PC-3 (cell line): ENCODE measurements around the gene COPS2. TPM values are rescaled to one million over a fixed set of nuclear protein-coding genes. Genes with fewer than 3 reads are reported as not detected.

Source experiments
- ATAC-seq: fragments of 200-7000 bp; cut with Tn5 transposase; 2 replicates; pipeline ENCODE4 v1.9.1; 2020; ENCODE audit warnings: mild to moderate bottlenecking, moderate library complexity
- Bru-seq: library from RNA; stranded (reverse); fragments of 400-500 nt; gene quantifications from one replicate; lab custom pipeline; 2021; lab: Mats Ljungman, UMichigan
- BruChase-seq, 2 experiments: library from RNA; stranded (reverse); fragments of 400-500 nt; gene quantifications; one replicate each; lab custom pipeline; 2021; lab: Mats Ljungman, UMichigan
- BruUV-seq: library from RNA; stranded (reverse); fragments of 400-500 nt; replicated peaks from 2 replicates; lab custom pipeline; 2021; lab: Mats Ljungman, UMichigan
- CTCF ChIA-PET: fragments of 300-600 bp; sonication (Branson Sonifier 250); formaldehyde crosslinking; loops from one replicate; lab custom pipeline; 2022; ENCODE audit warnings: antibody characterized with exemption; lab: Charles Lee
- POLR2A ChIA-PET: fragments of 300-600 bp; sonication (Branson Sonifier 250); formaldehyde crosslinking; loops from one replicate; lab custom pipeline; 2022; ENCODE audit warnings: antibody characterized with exemption; ENCODE audit not compliant: unreplicated experiment; lab: Charles Lee
- DNase-seq: peaks from one replicate; pipeline ENCODE4 v3.0.0-alpha.2; 2015
- H2AFZ ChIP-seq: fragments of 300-600 bp; sonication (generic); 2 replicates; pipeline ENCODE4 v1.6.0; 2016; ENCODE audit warnings: antibody characterized with exemption, low read length
- H3F3A ChIP-seq: fragments of 300-600 bp; sonication (generic); one replicate; pipeline ENCODE4 v1.6.0; 2017; ENCODE audit warnings: antibody characterized with exemption, low read length, control low read depth, mild to moderate bottlenecking; ENCODE audit not compliant: unreplicated experiment
- H3K27ac ChIP-seq: fragments of 300-600 bp; sonication (generic); 2 replicates; pipeline ENCODE4 v1.5.1; 2016; ENCODE audit warnings: mild to moderate bottlenecking, low read length
- H3K27me3 ChIP-seq: fragments of 300-600 bp; sonication (generic); 2 replicates; pipeline ENCODE4 v1.6.1; 2016; ENCODE audit warnings: low read length, mixed read lengths
- H3K36me3 ChIP-seq: fragments of 300-600 bp; sonication (generic); 2 replicates; pipeline ENCODE4 v1.6.1; 2016; ENCODE audit warnings: low read depth, mixed run types, low read length, mixed read lengths
- H3K4me1 ChIP-seq: fragments of 300-600 bp; sonication (generic); 2 replicates; pipeline ENCODE4 v1.5.1; 2016; ENCODE audit warnings: low read length; ENCODE audit not compliant: insufficient read depth
- H3K4me2 ChIP-seq: fragments of 300-600 bp; sonication (generic); 2 replicates; pipeline ENCODE4 v1.6.0; 2016; ENCODE audit warnings: low read length
- H3K4me3 ChIP-seq: fragments of 300-600 bp; sonication (generic); 2 replicates; pipeline ENCODE4 v1.5.1; 2016; ENCODE audit warnings: mild to moderate bottlenecking, low read length, mixed read lengths
- H3K79me2 ChIP-seq: fragments of 300-600 bp; sonication (generic); 2 replicates; pipeline ENCODE4 v1.6.1; 2017; ENCODE audit warnings: low read length, mixed read lengths
- H3K9ac ChIP-seq: fragments of 300-600 bp; sonication (generic); 2 replicates; pipeline ENCODE4 v1.6.0; 2016; ENCODE audit warnings: mild to moderate bottlenecking, low read length
- H3K9me2 ChIP-seq: fragments of 300-600 bp; sonication (generic); replicated peaks from 2 replicates; pipeline ENCODE4 v1.6.1; 2016; ENCODE audit warnings: mixed run types, low read length, mixed read lengths
- H3K9me3 ChIP-seq: fragments of 300-600 bp; sonication (generic); 2 replicates; pipeline ENCODE4 v1.6.1; 2016; ENCODE audit warnings: low read length, mixed read lengths
- H4K20me1 ChIP-seq: fragments of 300-600 bp; sonication (generic); 2 replicates; pipeline ENCODE4 v1.6.1; 2016; ENCODE audit warnings: low read length, mixed read lengths
- EZH2 ChIP-seq: fragments of 300-600 bp; sonication (generic); IDR thresholded peaks from one replicate; pipeline ENCODE4 v1.6.1; 2017; ENCODE audit warnings: antibody characterized with exemption, mild to moderate bottlenecking, low read length; ENCODE audit not compliant: unreplicated experiment
- EZH2phosphoT487 ChIP-seq: fragments of 300-600 bp; sonication (generic); IDR thresholded peaks from 2 replicates; pipeline ENCODE4 v1.6.1; 2018; ENCODE audit warnings: mild to moderate bottlenecking, antibody characterized with exemption, low read length, borderline replicate concordance
- intact Hi-C: fragments of 100-400 bp; cut with micrococcal nuclease; formaldehyde crosslinking; loops from 2 replicates; pipeline ENCODE4 v1.9.0; 2023
- long read RNA-seq: library from polyadenylated mRNA; unstranded; transcript quantifications from one replicate; pipeline ENCODE4 v2.0.0, GENCODE V29; 2021; ENCODE audit not compliant: unreplicated experiment
- total RNA-seq: library from RNA; depleted of rRNA; stranded (reverse); fragments of >200 nt; gene quantifications from 2 replicates; pipeline ENCODE4 v1.2.3, GENCODE V29; 2014; rRNA removed
- TF ChIP-seq, protein P1 (sequence below): fragments of 300-600 bp; sonication (generic); conservative IDR thresholded peaks from 2 replicates; pipeline ENCODE4 v1.5.1; 2017; ENCODE audit warnings: antibody characterized with exemption, low read depth, mild to moderate bottlenecking, low read length

COPS2 gene
- total RNA-seq = 30.4 TPM in 2 replicates
- Bru-seq, nascent RNA = percentile 90 among the genes with signal in this experiment
- BruChase-seq, experiment 1, labeled RNA remaining after a 6-hour chase = percentile 94 among the genes with signal in this experiment
- BruChase-seq, experiment 2, labeled RNA remaining after a 2-hour chase = percentile 91 among the genes with signal in this experiment
- long read RNA-seq, full-length matches to known transcripts = 59 of 69 reads
- long read RNA-seq, partial matches to known transcripts = 0 of 69 reads
- long read RNA-seq, other reads (novel, unspliced or antisense) = 10 of 69 reads

DNA sequence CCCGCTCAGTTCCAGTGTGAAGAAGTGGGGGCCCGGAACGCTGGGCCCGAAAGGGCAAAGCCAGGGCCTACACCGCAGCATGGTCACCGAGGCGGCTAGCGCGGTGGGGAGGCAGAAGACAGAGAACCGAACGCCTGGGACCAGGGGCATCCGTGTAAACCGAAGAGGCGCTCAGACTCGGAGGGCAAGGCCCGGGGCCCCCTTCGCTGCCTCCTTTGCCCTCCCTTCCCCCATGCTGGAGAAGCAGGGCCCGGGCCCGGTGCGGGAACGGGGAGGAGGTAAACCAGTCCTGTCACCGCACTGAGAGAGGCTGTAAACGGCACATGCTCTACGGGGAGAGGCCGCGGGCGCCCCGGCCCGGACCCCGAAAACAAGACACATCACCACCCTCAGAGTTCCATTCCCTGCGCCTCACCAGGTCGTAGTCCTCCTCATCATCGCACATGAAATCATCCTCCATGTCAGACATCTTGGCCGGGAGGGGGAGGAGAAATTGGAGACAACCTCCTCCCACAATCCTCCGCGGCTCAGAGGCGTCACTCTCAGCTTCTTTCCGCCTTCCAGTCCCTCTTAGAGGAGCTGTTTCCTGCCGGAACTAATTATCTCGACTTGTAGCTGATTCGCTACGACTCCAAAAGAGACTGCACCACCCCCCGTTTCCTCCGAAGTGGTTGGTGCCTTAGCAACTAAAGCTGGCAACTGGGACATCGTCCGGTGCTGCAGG is at the start of gene COPS2:
TSS of gene COPS2 (minus strand) at position 490 of the 724 bp plus-strand sequence. CDS start at position 469, 21 bp downstream.
- ChIA-PET CTCF (interaction anchor here (1.1 to 1.4 kb wide), 2 partner anchors 9 to 15 kb away, joined by 3 to 4 read pairs; partner anchors contain the start of gene GALK2), POLR2A (interaction anchor here (0.6 to 0.7 kb wide), 4 partner anchors 15 to 368 kb away, joined by 3 to 6 read pairs (median 4); partner anchors contain the start of genes GALK2 and SECISBP2L)
- no peaks in the 10 kb centered on the region for H3K36me3 ChIP-seq
- peaks cover 74% of the 10 kb centered on the region for H3K79me2 ChIP-seq
- H3K9me3 ChIP-seq = no peaks in the 10 kb centered on the region
- H2AFZ ChIP-seq = peak within 1 kb of the TSS; percentile 97
- H3K4me3 ChIP-seq = peak within 1 kb of the TSS; percentile 100
- H3K4me2 ChIP-seq = peak within 1 kb of the TSS; percentile 93
- H3K27me3 ChIP-seq = no peaks in the 10 kb centered on the region
- no peaks in the 10 kb centered on the region for H3F3A ChIP-seq
- ATAC-seq (peak; percentile 94), DNase-seq (peak; percentile 98)
- TF ChIP-seq EZH2 (no peak), EZH2phosphoT487 (no peak)
- TF ChIP-seq, protein P1, sequence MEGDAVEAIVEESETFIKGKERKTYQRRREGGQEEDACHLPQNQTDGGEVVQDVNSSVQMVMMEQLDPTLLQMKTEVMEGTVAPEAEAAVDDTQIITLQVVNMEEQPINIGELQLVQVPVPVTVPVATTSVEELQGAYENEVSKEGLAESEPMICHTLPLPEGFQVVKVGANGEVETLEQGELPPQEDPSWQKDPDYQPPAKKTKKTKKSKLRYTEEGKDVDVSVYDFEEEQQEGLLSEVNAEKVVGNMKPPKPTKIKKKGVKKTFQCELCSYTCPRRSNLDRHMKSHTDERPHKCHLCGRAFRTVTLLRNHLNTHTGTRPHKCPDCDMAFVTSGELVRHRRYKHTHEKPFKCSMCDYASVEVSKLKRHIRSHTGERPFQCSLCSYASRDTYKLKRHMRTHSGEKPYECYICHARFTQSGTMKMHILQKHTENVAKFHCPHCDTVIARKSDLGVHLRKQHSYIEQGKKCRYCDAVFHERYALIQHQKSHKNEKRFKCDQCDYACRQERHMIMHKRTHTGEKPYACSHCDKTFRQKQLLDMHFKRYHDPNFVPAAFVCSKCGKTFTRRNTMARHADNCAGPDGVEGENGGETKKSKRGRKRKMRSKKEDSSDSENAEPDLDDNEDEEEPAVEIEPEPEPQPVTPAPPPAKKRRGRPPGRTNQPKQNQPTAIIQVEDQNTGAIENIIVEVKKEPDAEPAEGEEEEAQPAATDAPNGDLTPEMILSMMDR = no peak
- intact Hi-C loops = loop anchor here (1.0 kb wide), 1 partner anchor 15 kb away; the partner anchor contains the start of gene GALK2
- H4K20me1 ChIP-seq = peaks cover 30% of the 10 kb centered on the region
- no peaks in the 10 kb centered on the region for H3K9me2 ChIP-seq
- H3K9ac ChIP-seq = peak within 1 kb of the TSS; percentile 99
- TSS peak; percentile 64 for BruUV-seq
- peak within 1 kb of the TSS; percentile 52 for H3K27ac ChIP-seq
- H3K4me1 ChIP-seq = peaks cover 19% of the 10 kb centered on the region

DNA sequence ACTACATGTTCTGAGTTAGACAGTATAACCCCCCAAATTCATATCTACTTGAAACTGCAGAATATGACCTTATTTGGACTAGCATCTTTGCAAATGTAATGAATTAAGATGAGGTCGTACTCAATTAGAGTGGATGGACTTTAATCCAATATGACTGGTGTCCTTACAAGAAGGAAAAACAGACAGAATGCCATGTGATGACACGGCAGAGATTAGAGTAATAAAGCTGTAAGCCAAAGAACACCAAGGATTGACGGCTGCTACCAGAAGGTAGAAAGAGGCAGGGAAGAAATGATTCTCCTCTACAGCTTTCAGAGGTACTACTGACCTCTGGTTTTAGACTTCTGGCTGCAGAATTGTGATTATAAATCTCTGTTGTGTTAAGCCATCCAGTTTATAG is 44.9 kb upstream of the COPS2 start:
- no peak overlapping the region for H3K27ac ChIP-seq
- peaks cover 5% of the 10 kb centered on the region for H3K36me3 ChIP-seq
- H3K4me1 ChIP-seq = no peaks in the 10 kb centered on the region
- H3K4me2 ChIP-seq = no peak overlapping the region
- TF ChIP-seq EZH2 = no peak
- TF ChIP-seq, protein P1 = no peak
- no peak for TF ChIP-seq EZH2phosphoT487
- ChIA-PET CTCF (no interaction called here), POLR2A (no interaction called here)
- no peaks in the 10 kb centered on the region for H3F3A ChIP-seq
- no peaks in the 10 kb centered on the region for H3K27me3 ChIP-seq
- no peaks in the 10 kb centered on the region for H3K9me3 ChIP-seq
- H2AFZ ChIP-seq = no peak overlapping the region
- H3K9me2 ChIP-seq = no peaks in the 10 kb centered on the region
- intact Hi-C loops = no loop called here
- DNase-seq = no peak
- H4K20me1 ChIP-seq = no peaks in the 10 kb centered on the region
- ATAC-seq = no peak
- BruUV-seq = no TSS peak
- H3K79me2 ChIP-seq = no peaks in the 10 kb centered on the region
- H3K9ac ChIP-seq = no peak overlapping the region
- H3K4me3 ChIP-seq = no peak overlapping the region
